Epithelial cell of prostate (primary cell): ENCODE results near the gene MBP.

ENCODE experiments used
- DNase-seq: peaks from one replicate; pipeline ENCODE4 v3.0.0-alpha.2; 2011; ENCODE audit warnings: low read depth, low spot score
- H3K27ac ChIP-seq: fragments of 450-650 bp; 2 replicates; pipeline ENCODE4 v1.5.1; 2017; ENCODE audit warnings: mild to moderate bottlenecking

The MBP gene

DNA sequence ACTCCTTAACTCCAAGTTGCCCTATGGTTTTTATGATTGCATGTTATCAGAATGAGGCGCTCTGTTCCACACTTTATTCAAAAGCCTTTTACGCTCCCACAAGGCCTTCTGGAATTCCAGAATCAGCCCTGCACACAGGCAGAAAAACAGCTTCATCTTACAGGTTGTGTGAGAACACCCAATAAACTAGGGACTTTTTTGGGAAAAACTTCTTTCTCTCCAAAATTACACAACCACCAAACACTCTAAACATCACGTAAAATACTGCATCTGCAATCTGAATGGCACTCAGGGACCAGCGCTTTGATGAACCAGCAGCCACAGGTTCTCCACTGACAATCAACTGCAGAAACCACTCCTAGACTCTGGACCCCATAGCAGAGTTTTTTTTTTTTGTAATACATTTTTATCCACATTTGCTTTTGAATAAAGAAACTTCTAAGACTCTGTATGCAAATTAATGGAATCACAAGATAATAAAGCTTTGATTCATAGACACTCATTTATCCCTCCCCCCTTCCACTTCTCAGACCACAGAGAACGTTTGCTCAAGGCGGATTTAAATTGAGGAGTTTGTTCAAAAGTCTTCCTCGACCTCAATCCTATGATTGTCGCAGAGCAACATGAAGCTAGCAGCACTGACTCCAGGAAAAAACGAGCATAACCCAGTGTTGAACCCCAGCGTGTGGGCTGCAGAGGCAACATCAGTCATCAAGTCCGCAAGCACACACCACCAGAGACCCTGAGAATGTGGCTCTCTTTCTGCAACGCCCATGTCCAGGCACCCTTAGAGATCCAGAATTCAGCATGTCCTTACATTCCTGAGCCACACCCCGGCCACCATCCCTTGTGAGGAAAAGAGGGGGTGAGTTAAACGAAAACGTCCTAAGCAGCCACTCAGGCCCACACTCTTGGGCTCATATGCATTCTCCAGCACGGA is 116.5 kb downstream of the MBP start:
- DNase-seq, result no peak
- no peak overlapping the region for H3K27ac ChIP-seq

DNA sequence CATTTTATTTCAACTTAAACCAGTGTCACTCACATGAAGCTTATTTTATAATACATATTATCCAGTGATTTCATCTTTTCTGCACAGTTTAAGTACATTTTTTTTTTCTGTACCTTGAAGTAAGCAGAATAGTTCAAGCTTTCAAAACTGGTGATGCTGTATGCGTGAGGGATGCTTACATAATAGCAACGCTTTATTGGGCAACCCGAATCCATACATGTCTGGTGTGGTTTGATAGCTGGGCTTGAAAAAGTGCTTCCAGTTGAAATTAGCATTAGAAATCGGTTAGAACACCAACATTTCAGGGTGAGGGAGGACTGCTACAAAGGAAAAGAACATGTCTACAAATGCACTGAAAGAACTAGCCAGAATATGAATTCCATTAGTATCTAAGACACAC is 117.4 kb downstream of the MBP start:
- no peak for DNase-seq
- no peak overlapping the region for H3K27ac ChIP-seq

DNA sequence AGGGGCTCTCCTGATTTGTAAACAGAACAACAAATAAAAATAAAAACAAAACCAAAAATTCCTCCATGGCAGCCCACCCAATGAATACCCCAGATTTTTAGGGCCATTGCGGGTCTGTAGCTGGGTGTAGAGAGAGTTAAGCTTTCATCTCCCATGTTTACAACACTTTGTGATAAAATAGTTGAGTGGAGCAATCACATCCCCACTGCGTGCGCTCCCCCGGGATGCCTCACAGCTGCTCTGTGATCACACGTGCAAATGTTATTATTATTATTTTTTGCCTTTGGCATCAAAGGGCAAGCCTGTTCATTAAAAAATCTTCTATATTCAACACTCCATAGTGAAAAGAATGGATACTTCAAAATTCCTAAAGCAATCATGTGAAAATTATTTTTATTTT is 118.0 kb downstream of the MBP start:
- DNase-seq, result no peak

DNA sequence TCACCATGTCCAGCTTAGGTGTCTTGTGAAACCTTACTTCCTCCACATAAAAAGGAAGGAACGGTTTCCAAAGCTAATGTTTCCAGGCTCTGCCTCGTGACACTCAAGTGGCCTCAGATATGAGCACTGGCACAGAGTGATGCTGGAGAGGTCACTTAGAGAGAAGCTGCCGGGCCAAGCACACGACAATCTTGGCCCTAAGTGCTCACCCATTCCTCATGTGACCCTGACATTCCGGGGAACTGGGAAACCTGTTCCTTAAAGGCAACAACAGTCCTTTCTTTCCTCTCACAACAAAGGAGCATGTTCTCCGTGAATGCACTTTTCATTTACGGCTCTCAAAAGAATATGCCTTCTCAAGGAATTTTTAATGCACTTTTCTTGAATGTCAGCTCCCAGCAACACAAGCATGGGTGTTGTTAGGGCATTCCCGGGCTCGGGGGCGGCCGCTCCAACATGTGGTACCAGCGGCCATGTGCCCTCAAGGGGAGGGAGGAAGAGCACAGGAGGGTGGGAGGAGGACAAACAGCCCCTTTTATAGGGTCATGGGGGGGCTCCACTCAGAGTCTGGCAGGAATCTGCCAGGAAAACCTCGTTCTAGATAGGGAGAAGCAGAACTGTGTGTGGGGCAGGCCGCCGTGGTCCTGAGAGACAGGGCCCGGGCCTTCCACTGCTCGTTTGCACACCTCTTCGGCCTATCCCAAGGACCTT is 118.6 kb downstream of the MBP start:
- no peak overlapping the region for H3K27ac ChIP-seq
- DNase-seq, result no peak

More for the DNA sequence above, 118.0 kb downstream of the MBP start:
- no peak overlapping the region for H3K27ac ChIP-seq

DNA sequence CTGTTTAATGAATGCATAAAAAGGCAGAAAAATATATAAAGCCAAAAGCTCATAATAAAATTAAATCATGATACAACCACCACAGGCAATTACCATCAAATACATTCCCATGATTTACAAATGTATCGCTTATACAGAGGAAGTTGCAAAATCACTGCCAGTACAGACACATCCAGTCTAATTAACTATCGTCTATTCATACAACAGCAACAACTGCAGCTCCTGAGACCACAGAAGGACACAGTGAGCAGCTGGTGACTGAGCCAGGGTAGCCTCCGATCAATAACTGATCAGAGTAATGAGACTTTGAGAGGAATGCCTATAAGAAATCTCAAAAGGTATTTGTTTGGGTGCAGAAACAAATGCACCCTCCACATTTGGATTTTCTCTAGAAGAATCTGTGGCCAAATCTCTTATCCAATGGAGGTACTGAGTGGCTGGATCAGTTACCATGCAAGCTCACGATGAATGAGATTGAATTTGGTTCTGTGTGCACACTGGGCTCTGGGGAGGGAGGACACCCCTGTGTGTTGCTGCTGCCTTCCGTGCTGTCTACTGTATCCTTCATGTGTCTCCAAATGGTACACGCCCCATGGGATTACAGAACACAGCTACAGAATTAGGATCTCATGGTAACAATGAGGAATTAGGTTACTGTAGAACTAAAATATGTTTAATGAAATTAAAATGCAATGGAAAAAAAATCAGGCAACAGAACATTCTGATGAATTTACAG is 119.6 kb downstream of the MBP start:
- no peak overlapping the region for H3K27ac ChIP-seq
- no peak for DNase-seq

DNA sequence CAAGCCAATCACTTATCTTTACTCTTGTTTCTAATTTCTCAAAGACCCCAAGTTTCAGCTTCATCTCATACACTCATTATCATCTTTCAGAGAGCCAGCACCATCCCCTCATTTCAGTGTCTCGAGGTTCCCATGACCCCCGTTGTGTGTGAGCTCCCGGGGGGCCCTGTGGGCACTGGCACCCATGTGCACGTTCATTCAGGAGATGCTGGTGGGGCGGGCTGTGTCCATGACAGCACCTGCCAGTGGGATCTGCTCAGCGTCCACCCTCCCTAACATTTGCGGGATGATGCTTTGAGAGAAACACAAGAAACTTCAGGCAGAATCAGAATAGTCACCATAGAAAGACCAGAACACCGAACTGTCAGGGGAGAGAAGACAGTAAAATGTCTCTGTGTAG is 120.5 kb downstream of the MBP start:
- no peak for DNase-seq
- H3K27ac ChIP-seq, result no peak overlapping the region

DNA sequence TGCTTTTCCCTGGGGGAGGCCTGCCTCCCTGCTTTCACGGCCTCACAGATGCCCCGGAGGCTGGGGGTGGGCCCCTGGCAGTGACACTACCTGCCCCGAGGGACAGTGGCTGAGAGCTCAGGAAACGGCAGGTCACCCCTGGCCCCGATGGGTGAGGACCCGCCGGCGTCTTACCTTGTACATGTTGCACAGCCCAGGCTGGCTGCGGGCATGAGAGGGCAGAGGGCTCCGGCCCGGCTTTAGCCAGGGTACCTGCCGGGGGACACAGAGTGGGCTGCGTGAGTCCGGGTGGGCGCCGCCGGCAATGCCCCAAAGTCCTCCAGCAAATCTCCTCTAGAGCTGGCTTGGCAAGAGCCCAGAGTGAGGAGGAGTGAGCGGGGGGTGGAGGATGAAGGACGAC is 122.9 kb downstream of the MBP start:
- H3K27ac ChIP-seq, result no peak overlapping the region
- DNase-seq, result no peak

DNA sequence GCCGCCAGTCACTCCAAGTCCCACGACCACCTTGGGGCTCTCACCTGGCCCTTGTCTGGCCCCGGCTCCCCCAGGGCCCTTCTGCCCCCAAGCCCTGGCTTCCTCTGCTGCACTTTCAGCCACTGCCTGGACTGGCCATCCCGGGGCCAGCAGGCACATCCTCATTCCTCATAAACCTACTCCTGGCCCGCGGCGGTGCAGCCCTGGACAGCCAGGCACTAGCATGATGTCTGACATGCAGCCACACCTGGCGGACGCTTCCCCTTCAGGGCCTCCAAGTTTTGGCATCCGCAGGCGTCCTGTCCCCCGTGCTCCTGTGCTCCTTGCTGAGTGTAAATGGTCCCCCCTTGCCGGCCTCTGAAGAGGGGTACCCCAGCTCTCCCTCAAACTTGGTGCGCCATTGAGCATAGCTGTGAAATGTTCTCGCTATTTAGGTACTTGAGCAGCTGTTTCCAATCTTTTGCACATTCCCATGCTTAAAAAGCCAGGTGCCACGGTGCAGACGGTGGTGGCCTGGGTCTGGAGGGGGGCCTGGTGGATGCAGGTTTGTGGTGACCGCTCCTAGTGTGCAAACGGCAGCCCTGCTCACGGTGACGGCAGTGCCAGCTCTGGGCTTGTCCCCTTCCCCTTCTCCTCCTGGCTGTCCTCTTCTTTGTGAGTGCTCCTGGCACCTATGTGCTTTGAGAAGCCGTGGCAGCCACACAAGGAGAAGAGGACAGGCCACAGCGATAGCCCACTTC is 123.8 kb downstream of the MBP start:
- no peak overlapping the region for H3K27ac ChIP-seq
- no peak for DNase-seq

DNA sequence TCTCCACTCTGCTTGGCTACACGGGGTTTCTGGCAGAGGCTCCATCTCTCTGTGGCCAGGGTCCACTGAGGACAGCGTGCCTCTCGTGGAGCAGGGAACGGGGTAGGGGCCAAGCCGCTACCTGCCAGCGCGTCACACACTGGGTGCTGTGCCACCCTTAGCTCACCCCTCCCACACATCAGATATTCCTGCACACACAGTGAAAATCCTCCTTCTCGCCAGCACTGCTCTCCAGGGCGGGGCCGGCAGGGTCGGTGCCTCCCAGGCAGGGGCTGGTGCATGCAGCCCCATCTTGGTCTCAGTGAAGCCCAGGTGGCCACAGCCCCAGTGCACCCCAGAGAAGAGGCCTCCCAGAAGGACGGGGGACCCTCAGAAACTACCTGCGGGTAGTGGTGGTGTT is 124.6 kb downstream of the MBP start:
- H3K27ac ChIP-seq, result no peak overlapping the region
- DNase-seq, result no peak

DNA sequence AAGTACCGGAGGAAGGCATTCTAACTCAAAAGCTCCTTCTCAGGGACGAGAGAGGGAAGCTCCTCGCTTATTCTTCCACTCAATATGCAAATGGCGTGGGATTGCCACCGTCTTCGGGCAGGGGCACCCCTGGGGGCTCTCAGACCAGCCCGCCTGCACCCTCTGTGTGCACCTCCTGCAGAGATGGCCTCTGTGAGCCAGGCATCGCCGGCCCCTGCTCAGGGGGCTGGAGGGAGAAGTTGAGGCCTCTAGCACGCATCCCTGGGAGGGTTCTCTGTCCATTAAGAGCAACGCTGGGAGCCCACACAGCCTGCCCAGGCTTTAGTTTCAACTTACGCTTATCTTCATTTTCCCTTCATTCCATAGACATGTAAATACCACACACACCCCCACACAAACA is 125.3 kb downstream of the MBP start:
- no peak for DNase-seq
- no peak overlapping the region for H3K27ac ChIP-seq

DNA sequence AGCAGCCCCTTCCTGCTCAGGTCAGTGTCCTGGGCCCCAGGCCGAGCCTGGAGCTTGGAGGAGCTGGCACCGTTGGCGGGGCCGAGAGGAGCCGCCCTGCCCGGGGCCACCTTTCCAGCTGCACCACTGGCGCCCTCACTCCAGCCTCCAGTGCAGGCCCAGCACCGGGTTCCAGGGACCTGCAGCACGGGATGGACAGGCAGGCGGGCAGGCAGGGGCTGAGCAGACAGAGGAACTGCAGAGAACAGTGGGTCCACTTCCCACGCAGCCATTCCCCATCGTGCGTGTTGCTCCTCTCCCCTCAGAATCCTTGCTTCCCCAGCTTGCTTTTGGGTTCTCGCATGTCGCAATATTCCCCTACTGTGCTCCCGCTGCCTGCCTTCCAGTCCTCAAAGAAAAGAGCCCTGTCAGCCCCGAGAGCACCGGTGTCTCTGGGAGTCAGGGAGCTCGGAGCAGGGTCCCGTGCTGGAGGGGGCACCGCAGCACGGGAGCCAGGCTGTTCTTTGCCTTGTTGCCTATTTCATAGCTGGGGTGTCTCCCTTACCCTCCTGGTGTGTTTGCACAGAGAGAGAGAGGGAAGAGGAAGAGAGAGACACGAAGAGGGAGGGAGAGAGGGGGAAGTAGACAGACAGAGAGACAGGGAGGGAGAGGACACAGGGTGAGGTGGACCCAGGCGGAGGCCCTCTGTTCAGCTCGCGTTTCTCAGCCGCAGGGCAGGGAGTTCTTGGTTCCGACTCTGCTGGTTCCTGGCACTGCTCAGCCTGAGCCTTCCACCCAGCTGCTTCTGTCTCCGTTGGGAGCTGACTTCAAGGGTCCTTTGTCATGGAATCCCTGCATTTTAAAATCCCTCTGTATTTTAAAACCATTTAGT is 126.0 kb downstream of the MBP start:
- no peak overlapping the region for H3K27ac ChIP-seq
- DNase-seq, result no peak

DNA sequence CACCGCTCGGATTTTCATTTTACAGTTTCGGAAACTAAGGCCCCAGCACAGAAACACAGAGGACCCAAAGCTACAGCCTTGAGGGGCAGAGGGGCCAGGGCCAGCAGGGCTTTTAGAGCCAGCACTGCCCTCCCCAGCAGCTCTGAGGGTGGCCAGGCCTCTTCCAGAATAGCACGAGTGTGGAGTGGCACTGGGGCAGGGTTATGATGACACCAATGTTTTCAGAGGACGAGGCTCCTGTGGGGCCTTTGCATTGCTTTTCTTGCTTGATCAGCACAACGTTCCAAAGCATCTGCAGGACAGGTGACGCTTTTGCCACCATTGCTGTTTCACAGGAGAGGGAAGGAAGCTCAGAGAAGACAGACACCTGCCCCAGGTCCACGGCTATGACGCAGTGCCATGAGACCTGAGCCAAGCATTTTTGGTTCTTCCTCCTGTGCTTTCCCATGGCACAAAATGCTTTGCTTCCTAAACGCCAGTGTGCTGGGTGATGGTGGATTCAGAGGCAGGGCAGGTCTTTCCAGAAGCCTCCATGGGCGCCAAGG is 126.9 kb downstream of the MBP start:
- DNase-seq, result no peak
- H3K27ac ChIP-seq, result no peak overlapping the region

DNA sequence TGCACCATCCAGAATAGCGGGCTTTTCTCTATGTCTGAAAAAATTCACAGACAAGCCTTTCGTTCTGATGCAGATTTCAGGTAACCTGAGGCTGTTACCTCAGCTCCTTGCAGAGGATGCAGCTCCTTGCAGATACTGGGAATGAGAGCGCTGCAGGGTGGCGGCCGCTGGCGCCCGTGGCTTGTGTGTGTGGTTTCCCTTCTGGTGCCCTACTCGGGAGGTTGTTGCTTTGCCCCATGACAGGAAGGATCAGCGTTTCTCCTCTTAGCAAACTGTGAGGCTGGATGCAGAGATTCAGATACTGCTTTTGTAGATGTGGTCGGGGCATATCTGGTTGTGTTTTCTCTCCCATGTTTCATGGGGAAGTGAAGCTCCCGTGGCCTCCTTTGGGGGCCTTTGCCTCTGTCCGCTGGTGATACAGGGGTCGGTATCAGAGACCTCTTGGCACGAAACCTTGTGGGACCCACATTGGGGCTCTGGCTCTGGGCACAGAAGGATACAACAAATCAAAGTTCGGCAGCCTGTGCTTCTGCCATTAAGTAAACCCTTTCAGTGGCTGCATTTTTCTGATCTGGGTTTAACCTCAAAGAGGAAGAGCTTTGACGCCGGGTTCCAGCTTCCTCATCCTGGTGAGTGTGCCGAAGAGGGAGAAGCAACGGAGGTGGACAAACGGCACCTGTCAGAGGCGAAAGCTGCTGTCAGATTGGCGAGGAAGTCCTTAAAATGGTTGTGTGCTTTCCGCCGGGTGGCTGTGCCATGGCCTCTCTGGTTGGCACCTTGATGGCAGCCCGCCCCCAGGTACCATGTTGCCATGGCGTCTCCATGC is 127.8 kb downstream of the MBP start:
- no peak for DNase-seq
- no peak overlapping the region for H3K27ac ChIP-seq

DNA sequence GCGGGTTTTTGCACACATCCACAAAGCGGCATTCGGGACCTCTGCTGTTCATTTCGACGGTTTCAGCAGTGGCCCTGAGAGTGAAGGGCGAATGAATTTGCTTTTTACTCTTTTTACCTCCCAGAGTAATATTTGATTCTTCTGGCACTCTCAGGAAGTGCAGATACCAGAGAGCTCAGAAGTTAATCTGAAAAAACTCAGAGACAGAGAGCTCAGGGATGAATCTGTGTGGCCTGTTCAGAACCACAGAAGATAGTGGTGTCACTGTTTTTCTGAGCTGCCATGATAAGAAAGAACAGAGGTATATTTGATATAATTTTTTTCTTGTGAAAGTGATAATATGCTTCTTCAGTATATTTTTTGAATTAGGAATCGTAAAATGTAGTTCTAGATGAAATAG is 129.3 kb downstream of the MBP start:
- no peak overlapping the region for H3K27ac ChIP-seq
- DNase-seq, result no peak

DNA sequence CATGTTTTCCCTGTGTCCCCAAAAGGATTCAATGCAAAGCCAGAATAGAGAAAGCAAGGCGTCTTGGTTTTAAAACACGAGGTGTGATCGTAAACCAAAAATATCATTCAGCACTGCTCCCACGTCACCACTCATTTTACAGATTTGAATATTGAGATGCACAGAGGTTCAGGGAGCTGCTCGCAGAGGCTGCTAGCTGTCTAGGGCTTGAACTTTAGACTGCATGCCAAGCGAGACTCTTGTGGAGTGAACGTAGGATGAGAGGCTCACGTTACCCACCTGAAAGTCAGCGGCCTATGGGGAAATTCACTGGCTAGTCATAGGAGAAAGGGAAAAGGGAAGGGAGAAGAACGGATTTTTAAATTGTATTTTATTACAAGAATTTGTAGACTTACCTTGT is 130.1 kb downstream of the MBP start:
- DNase-seq, result no peak

DNA sequence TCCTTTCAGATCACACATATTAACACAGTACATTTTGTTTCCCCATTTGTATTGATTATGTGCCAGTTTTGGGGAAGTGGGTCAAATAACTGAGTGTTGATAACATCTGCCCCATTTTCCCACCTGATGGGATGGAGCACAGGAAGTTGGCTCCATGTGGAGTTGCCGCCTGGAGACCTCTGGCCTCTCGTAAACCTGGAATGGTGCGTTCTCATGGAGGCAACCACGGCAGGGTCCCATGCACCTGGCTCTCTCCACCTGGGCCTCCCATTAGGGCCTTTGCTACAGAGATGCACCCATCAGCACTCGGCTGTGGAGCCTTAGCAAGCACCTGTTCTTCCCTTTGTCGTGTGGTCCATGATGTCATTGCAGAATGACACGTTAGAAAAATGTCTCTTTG is 130.6 kb downstream of the MBP start:
- no peak for DNase-seq
- H3K27ac ChIP-seq, result no peak overlapping the region

More for the DNA sequence above, 130.1 kb downstream of the MBP start:
- no peak overlapping the region for H3K27ac ChIP-seq

DNA sequence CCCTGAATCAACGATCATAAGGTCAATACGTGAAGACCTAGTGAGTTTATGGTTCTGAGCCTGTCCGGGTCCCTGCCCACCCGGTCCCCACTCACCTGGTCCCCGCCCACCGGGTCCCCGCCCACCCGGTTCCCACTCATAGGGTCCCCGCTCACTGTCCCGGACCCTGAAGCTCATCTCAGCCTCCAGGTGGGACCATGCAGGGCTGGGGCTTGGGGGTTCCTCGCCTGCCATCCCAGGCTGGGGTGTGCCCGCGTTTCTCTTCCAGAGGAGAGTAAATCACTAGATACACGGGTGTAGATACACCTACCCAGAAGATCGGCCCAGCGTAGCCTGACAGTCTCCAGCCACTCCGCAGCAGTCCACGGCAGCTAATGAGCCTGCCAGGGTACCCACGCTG is 131.5 kb downstream of the MBP start:
- no peak overlapping the region for H3K27ac ChIP-seq
- DNase-seq, result no peak

DNA sequence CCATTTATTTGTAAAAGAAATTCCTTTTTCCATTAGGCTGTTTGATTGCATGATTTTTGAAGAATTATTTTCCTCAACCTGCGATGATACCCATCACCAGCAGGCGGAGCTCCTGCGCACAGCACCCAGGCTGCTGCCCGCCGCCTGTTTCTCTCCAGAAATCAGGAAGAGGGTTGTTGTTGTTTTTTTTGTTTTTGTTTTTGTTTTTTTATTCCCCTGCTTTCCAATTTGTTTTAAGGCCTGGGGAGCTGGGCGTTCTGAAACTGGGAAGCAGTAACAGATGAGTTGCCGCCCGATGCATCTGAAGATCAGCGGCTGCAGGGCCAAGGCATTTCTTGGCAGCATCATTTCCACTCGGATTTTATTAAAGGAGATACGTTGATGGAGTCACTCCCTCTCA is 132.1 kb downstream of the MBP start:
- H3K27ac ChIP-seq, result no peak overlapping the region
- DNase-seq, result no peak
